CD1c-positive myeloid dendritic cell (primary cell): ENCODE measurements around the gene CEMP1.
A peak's percentile ranks its signal among the peaks of the same experiment; 100 is the strongest.
"Not testable (repeated sequence)": the region's sequence is repeated elsewhere in the genome, so short reads cannot be mapped to it uniquely, and the experiment has no call there.

Experiments used
- DNase-seq: peaks from one replicate; pipeline ENCODE4 v3.0.0-alpha.2; 2016; ENCODE audit errors: extremely low spot score

Gene CEMP1, protein sequence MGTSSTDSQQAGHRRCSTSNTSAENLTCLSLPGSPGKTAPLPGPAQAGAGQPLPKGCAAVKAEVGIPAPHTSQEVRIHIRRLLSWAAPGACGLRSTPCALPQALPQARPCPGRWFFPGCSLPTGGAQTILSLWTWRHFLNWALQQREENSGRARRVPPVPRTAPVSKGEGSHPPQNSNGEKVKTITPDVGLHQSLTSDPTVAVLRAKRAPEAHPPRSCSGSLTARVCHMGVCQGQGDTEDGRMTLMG

DNA sequence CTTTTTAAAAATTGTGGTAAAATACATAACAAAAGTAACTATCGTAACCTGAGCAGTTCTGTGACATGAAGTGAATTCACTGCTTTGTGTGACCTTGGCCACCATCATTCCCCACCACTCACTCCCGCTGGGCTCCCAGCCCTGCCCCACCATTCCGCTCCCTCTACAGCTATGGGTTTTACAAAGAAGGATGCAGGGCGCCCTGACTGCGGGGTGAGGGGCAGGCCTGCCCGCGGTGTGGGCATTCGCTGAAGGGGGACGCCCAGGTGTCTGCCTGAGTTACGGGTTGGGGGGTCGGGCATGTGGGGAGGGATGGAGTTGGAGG lies at the start of gene CEMP1:
Gene CEMP1 (minus strand): TSS at position 38 of the 325 bp plus-strand sequence. CDS start 335 bp downstream, outside the sequence.
- DNase-seq = no peak

DNA sequence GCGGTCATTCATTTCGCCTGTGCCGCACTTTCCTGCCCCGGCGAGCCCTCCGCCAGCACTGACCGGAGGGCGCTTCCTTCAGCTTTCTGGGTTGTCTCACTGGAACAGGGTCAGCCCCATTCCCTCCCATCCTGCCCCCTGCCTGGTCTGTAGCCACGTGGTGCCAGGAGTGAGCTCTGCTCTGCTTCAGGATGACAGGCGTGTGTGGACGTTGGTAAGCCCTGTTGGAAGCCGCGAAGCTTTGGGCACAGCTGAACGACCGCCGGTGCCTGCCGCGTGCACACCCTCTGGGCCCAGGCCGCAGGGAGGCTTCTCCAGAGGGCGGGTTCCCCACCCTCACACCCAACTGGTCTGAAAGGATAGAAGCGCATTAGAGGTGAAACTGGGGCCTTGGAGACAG lies 49.6 kb upstream of the CEMP1 start:
- DNase-seq = not testable (repeated sequence)

DNA sequence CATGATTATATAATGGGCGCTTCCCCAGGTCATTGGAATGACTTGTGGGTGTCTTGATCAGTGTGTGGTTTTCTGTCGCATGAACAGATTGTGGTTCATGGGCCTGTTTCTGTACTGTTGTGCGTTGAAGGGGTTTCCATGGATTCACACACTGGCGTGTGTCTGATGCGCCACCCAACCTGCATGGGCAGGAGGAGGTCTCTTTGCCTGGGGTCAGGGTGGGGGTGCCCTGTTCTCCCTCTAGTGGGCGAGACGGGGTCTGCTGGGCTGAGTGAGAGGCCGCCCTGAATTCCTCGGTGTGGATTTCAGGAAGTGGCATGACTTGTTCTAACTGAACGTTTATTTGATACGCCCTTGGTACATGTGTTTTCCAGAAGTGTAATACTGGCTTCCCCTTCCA lies 48.9 kb upstream of the CEMP1 start:
- peak; percentile 37 for DNase-seq

DNA sequence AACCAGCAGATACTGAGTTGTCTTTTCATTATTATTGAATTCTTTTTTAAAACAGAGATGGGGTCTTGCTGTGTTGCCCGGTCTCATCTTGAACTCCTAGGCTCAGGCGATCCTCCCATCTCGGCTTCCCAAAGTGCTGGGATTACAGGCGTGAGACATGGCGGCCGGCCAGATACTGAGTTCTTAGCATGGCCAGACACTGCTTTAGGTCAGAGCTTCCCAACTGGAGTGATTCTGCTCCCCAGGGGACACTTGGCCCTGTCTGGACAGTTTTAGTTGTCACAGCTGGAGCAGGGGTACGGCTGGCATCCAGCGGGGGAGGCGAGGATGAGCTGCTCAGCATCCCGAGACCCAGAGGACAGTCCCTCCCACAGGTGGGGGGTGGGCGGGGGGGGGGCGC lies 47.7 kb upstream of the CEMP1 start:
- not testable (repeated sequence) for DNase-seq

DNA sequence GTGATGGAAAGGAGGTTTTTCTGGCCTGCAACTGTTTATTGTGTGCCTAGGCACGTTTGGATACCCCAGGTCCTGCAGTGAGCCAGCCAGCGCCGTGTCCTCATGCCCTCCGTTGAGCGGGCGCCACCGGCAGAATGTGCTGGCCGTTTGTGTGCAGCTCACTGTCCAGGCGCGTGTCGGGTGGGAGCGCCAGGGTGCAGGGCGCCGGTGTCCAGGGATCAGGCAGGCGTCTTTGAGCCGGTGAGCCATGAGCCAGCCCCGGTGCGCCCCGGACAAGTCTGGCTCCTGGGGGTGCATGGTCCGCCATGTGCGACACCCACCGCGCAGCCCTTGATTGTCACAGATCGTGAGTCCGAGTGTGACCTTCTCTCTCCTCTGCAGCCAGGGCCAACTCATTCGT lies 45.8 kb upstream of the CEMP1 start:
- not testable (repeated sequence) for DNase-seq

DNA sequence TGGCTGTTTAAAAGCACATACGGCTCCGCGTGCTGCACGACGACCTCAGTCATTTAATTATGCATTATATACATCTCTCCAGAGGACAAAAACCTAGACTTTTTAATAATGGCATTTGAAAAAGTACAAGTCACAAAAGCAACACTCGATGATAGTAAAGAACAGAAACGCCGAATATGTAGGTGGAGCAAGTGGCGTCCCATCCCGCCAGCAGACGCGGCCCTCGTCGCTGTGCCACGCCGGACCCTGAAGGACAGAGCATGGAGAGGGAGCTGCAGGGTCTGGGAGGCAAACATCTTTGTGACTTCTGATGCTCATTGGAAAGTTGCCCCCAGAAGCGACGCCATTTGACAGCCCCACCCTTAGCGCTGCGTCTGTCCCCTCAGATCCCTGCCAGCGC lies 44.6 kb upstream of the CEMP1 start:
- not testable (repeated sequence) for DNase-seq

DNA sequence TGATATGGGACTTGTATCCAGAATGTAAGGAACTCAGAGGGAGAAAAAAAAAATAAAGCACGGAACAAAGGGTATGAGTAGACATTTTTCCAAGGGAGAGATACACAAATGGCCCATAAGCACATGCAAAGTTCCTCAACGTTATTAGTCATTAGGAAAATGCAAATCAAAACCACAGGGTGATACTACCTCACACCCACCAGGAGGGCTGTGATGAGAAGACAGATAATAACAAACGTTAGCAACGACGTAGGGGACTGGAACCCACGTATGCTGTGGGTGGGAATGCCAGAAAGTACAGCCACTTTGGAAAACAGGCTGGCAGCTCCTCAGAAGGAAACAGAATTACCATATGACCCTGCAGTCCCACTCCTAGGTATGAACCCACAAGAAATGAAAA lies 41.5 kb upstream of the CEMP1 start:
- not testable (repeated sequence) for DNase-seq

DNA sequence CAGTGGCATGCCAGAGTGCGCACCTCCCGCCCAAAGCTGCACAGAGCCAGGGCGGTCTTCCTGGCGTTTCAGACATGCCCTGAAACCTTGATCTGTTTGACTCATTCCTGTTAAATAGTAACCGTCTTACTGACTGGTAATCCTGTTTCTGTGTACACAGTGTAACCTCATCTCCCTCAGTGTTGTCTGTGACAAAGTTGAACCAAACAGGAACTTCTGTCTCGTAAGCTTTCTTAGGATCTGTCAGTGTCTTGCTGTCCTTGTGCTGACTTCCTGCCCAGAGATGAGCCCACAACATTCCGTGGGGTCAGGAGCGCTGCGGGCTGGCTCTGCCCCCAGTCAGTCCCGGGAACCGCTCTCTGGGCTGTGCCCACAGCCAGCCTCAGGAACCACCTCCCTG lies 37.4 kb upstream of the CEMP1 start:
- not testable (repeated sequence) for DNase-seq

DNA sequence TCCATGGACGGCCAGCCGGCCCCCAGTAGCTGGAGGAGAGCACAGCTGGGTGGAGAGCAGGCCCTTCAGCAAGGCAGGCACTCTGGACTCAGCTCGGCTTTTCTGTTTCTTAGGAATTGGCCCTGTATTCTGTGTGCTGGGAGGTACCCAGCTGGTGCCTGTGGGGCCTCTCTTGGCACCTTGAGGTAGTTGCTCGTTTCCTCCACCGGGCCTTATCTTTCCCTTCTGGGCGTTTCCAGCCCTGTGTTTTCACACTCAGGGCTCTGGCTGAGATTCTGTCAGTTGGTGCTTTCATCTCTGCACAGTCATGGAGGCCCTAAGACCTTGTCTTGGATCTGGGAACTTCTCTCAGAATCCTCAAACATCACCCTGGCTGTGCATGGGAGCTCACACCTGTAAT lies 36.3 kb upstream of the CEMP1 start:
- not testable (repeated sequence) for DNase-seq

DNA sequence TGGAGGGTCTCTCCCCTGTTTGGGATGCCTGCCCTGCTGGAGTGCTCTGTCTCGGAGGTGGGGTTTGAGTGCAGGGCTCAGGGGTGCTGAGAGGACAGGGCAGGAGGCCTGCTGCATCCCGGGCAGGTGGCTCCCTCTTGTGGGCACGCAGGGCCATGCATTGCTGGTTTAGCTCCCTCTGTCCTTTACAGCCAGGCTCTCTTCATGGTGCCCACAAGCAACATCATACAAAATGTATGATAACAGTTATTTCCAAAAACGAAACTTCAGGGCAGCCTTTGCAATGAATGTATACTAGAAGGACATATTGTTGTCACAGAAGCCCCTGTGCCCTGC lies 29.6 kb upstream of the CEMP1 start:
- DNase-seq = not testable (repeated sequence)

DNA sequence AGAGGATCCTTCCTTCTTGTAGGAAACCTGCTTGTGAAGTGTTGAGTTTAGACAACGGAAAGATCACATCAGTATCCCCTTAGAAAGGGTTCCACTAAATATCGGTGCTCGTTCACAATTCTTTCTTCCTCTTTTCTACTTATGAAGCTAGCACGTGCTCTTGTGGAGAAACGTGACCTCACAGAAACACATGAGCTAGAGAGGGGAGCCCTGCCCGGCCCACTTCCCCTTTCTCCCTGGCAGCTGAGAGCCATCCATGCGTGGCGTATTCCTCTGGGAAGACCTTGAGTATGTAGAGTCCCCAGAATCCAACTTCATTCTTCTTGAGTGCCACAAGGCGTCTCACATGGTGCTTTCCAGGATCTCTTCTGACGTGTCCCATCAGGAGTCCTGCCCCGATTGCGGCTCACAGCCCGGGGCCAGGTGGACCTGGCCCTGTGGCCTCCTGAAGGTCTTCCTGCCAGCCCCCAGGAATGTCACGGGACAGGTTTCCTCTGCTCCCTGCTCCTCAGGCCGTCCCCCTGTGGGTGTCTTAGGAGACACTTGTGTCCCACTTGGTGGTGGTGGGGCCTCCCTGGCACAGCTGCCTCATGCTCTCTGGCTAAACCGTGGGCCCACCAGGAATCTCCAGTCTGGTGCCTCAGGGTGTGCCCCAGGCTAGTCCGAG lies 29.1 kb upstream of the CEMP1 start:
- DNase-seq = not testable (repeated sequence)

DNA sequence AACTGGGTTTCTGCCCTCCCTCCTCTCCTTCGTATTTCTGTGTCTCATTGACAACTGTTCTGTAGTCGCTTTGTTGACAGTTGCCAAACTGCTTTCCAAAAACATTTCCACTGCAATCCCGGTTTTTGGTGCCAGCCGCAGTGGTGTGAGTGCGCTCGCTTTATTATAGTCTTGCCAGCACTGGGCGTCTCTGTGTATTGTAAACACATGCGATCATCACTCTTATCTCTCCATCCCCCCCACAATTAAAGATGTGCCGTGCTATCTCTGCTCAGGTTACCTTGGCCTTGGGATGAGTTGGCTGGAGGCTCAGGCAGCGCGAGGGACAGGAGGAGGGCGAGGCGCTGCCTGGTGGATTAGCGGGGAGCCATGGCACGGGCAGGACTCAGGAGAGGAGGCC lies 25.9 kb upstream of the CEMP1 start:
- DNase-seq = not testable (repeated sequence)

DNA sequence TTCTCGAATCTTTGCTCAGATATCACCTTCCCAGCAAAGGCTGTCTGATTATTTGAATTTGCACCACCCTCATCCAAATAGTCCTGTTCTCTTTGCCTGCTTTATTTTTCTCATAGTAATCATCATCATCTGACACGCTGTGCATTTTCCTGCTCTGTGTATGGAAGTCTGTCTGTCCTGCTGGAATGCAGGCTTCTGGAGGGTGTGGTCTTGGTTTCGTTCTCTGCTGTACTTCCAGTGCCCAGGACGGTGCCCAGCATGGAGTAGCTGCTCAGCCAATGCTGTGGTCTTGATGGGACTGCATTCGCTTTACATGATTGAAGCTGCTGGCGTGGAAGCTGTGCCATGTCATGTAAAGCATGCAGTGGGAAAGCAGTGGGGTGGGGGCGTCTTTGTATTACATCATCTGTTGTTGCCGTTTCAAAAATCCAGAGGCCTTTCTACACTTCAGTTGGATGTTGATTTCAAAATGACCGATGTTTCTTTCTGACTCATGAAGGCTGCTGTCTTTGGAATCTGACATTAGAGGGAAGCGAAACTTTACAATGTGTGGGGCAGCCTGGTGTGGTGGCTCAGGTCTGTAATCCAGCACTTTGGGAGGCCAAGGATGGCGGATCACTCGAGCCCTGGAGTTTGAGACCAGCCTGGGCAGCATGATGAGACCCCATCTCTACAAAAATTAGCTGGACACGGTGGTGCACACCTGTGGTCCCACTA lies 23.7 kb upstream of the CEMP1 start:
- not testable (repeated sequence) for DNase-seq

DNA sequence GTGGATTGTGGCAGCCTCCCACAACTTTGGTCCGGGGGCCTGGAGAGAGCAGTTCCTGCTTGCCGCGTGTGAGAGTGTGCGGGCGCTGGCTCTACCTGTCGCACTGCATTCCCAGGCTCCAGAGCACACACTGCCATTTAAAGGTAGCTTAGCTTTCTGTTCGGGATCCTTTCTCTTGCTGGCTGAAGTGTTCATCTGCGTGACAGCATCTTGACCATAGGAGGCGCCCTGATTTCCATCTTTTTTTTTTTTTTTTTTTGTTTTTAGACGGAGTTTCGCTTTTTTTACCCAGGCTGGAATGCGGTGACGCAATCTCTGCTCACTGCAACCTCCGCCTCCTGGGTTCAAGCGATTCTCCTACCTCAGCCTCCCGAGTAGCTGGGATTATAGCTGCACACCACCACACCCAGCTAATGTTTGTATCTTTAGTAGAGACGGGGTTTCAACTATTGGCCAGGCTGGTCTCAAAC lies 20.2 kb upstream of the CEMP1 start:
- not testable (repeated sequence) for DNase-seq

DNA sequence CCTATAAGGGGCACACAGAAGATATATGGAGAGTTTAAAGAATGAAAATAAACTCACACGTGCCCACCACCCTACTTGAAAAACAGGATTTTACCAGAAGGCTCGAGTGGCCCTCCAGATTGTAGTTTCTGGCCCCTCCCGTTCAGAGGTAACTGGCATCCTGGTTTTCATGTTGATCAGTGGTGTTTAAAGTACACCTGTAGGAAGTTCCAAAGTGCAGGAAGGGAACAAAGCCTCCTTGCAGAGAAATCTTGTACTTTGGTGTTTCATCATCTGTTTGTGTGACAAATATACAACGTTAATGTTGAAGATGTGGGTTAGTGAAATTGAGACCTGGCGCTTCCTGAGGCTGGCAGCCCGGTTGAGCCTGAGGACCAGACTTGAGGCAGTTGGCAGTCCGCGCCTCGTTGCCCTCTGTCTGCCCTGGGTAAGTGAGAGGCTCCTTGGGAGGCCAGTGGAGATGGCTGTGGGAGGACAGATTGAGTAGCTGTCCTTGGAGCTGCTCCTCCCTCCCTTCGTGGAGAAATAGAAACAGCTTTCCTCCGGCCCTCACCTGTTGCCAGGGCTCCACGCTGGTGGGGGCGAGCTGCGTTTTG lies 19.2 kb upstream of the CEMP1 start:
- not testable (repeated sequence) for DNase-seq

DNA sequence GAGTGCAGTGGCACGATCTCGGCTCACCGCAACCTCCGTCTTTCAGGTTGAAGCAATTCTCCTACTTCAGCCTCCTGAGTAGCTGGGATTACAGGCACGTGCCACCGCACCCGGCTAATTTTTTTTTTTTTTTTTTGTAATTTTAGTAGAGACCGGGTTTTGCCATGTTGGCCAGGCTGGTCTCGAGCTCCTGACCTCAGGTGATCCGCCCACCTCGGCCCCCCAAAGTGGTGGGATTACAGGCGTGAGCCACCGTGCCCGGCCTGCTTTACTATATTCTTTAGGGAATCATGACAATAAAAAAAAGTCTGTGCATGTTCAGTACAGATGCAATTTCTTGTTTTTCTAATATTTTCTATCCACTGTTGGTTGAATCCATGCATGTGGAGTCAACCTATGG lies 12.6 kb upstream of the CEMP1 start:
- DNase-seq = not testable (repeated sequence)

DNA sequence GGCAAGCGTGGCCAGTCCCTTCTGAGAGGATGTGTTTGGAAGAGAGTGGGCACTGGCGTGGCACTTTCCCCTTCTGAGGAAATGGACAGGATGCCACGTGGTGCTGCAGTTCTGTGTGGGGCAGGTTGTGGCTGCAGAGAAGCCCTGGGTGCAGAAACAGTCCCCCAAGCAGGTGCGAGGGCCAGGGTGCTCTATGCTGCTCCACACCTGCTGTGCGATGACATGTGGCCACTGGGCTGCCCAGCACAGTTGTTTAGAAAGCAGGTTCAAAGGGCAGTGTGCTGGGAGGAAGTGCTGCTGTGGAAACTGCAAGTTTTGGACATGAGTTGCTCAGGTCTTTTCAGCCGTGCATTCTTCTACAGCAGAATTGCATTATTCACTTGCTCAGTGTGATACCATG lies 10.2 kb upstream of the CEMP1 start:
- not testable (repeated sequence) for DNase-seq

DNA sequence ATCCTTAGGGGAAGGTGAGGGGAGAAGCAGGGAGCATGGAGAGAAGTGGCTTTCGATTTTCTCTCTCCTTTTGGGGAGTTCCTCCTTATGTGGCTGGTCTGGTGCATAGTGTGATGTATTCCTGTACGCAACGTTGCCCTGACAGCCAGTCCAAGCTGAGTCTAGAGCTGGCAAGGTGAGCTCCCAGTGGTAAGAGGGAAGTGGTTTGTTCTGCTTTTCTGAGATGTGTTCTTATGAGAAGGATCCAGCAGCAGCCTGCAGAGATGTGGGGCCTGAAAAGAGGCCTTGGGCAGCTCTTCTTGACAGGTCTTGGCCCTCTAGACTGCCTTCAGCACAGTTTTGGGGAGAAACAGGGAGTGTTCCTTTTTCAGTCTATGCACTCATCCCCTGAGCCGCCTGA lies 9.7 kb upstream of the CEMP1 start:
- peak; percentile 57 for DNase-seq

DNA sequence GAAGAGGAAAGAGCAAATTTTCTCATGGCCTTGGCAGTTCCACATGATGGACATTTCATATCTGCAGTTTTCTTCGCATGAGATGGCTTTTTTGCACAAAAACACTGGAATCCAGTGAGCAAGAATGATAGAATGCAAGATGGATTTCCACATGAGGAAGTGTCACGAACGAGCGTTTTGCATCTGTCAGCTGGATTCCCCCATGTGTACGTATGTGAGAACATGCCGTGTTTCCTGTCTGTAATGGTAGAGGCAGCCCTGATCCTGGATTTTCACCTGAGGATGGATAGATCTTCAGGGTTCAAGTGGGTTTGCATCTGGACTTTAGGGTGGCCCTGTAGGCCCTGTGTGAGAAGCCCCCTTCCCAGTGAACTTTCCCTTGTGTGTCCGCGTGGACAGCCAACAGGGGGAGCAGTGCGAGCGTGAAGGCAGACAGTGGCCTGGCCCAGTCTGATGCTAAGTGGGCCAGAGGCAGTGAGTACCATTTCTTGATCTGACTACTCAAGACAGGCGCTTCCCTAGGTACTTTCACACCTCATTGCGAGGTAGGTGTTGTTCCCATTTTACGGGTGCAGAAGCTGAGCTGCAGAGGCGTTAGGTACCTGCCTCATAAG lies 8.7 kb upstream of the CEMP1 start:
- peak; percentile 32 for DNase-seq

DNA sequence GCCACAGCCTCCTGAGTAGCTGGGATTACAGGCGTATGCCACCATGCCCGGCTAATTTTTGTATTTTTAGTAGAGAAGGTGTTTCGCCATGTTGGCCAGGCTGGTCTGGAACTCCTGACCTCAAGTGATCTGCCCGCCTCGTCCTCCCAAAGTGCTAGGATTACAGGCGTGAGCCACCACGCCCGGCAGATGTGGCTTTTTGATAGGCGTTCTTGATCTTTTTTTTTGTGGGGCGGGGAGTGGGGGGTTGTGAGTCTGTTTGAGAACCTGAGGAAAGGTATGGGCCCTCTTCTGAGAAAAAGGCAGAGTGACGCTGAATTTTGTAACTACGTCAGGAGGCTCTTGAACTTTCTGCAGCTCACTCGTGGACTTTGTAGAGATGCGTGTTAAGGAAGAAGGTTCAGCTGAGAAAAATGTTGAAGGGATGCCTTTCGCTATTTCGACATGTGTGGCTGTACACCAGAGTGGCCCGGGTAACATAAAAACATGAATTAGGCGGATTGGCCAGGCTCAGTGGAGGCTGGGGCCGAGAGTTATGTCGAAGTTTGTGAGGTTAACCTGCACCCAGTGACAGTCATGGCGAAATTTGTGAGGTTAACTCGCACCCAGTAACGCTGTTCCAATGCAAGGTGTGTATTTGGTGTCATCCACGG lies 8.1 kb upstream of the CEMP1 start:
- DNase-seq = not testable (repeated sequence)
